ENCODE data around the gene COPZ1. TPM values are rescaled to one million over a fixed set of nuclear protein-coding genes. Genes with fewer than 3 reads are reported as not detected.

COPZ1 gene
- total and polyA plus RNA-seq, 9 of the 15 experiments (the other 6 are each of a cell fraction or from before 2014, with no cell fraction given) = 137 to 487 (median 233) TPM

DNA sequence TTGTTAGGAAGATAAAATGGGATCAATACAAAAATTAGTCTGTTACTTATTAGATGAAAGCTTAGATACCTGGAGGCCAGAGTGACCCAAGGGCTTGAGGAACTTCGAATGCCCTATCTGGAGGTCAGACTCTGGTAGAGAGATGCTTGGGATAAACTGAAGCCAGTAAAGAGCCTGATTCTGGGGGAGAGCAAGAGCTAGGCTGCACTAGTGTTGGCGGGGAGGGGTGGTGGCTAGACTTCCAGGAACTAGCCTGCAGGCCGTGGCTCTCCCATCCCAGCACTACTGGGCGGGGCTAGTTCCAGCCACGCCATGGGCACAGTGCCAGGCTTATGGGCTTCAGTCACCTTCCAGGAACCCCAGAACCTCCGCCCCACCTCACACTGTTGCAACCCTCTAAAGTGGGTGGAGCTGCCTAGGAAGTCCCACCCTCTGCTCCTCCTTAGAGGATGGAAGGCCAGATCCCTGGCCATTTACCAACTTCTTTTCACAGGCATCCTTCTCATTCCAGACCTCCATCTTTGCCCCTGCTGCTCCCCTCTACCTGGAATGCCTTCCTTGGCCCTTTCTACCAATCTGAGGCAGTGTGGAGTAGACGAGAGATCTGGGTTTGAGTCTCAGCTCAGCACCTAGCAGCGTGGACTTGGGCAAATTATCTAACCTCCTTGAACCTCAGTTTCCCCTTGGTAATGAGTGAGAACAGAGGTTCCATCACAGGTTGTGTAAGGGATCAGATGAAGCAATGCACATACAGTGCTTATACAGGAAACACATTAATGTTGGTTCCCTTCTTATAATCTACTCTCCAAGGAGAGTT is 17.8 kb upstream of the COPZ1 start (continued):
- TF ChIP-seq MYNN (IDR thresholded peaks at IDR 0.05) = peak; percentile 82
- TF ChIP-seq MYNN (CRISPR knock-in tag; IDR thresholded peaks at IDR 0.05) = no peak
- no peak for TF ChIP-seq ZFP30 (CRISPR knock-in tag; IDR thresholded peaks at IDR 0.05; ENCODE audit: borderline replicate concordance)
- no peak for TF ChIP-seq SAP30 (IDR thresholded peaks at IDR 0.05; ENCODE audit: borderline replicate concordance, insufficient read depth, low read depth, low read length, poor library complexity, severe bottlenecking)
- no peak for TF ChIP-seq BRD4 (IDR thresholded peaks at IDR 0.05)
- peak; percentile 29; the same call in 1 of the 2 replicates for TF ChIP-seq NFE2 (IDR thresholded peaks at IDR 0.05; ENCODE audit: low read depth)
- TF ChIP-seq CREB1 (IDR thresholded peaks at IDR 0.05) = no peak
- peak; percentile 45; the same call in 1 of the 2 replicates for TF ChIP-seq CREB1 (CRISPR knock-in tag; IDR thresholded peaks at IDR 0.05)
- TF ChIP-seq E4F1 (CRISPR knock-in tag; IDR thresholded peaks at IDR 0.05; ENCODE audit: borderline replicate concordance) = no peak
- peak; percentile 44 for TF ChIP-seq POLR2B (IDR thresholded peaks at IDR 0.05; ENCODE audit: low read depth, partially characterized antibody)
- no peak for TF ChIP-seq KDM2B (CRISPR knock-in tag; IDR thresholded peaks at IDR 0.05)
- TF ChIP-seq ZBTB7A (IDR thresholded peaks at IDR 0.05; ENCODE audit: borderline replicate concordance, control insufficient read depth, low read depth, low read length) = peak; percentile 63; the same call in 1 of the 2 replicates
- no peak for TF ChIP-seq SREBF2 (CRISPR knock-in tag; IDR thresholded peaks at IDR 0.05)
- TF ChIP-seq, protein P1, sequence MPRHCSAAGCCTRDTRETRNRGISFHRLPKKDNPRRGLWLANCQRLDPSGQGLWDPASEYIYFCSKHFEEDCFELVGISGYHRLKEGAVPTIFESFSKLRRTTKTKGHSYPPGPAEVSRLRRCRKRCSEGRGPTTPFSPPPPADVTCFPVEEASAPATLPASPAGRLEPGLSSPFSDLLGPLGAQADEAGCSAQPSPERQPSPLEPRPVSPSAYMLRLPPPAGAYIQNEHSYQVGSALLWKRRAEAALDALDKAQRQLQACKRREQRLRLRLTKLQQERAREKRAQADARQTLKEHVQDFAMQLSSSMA (CRISPR knock-in tag; IDR thresholded peaks at IDR 0.05) = no peak
- TF ChIP-seq HDAC1 (IDR thresholded peaks at IDR 0.05) = peak in 1 of 2 experiments; percentile 53; a peak in 2 of 4 replicates
- peak; percentile 51 for TF ChIP-seq SUPT5H (IDR thresholded peaks at IDR 0.05)
- no peak for TF ChIP-seq ZBTB1 (CRISPR knock-in tag; IDR thresholded peaks at IDR 0.05; ENCODE audit: borderline replicate concordance, low read depth)
- no peak for TF ChIP-seq ARID3B (CRISPR knock-in tag; IDR thresholded peaks at IDR 0.05; ENCODE audit: borderline replicate concordance)
- TF ChIP-seq ESRRA (IDR thresholded peaks at IDR 0.05; ENCODE audit: borderline replicate concordance, low read depth) = peak; percentile 81
- no peak for TF ChIP-seq TEAD1 (CRISPR knock-in tag; IDR thresholded peaks at IDR 0.05)
- TF ChIP-seq TARDBP (IDR thresholded peaks at IDR 0.05) = no peak
- no peak for TF ChIP-seq ZNF174 (CRISPR knock-in tag; IDR thresholded peaks at IDR 0.05)
- TF ChIP-seq FOXM1 (IDR thresholded peaks at IDR 0.05; ENCODE audit: low read depth) = no peak; the same call in 1 of the 2 replicates
- TF ChIP-seq FOXM1 (CRISPR knock-in tag; IDR thresholded peaks at IDR 0.05; ENCODE audit: low read depth) = no peak
- peak; percentile 63 for TF ChIP-seq TCF3 (CRISPR knock-in tag; IDR thresholded peaks at IDR 0.05)
- peak; percentile 87 for TF ChIP-seq ATF7 (IDR thresholded peaks at IDR 0.05)
